DMS 273 treated with DMSO at 0.1 percent for 48 hours (cell line): Measurements from ENCODE around the gene IFNA21.
"Not testable (repeated sequence)": the region's sequence is repeated elsewhere in the genome, so short reads cannot be mapped to it uniquely, and the experiment has no call there.

Experiments used
- DNase-seq: peaks from one replicate; lab custom pipeline; 2025; lab: John Stamatoyannopoulos, UW

IFNA21 gene

GRCh38 chr9:21166560-21166959, at the start of gene IFNA21:
IFNA21 (minus strand) TSS chr9:21166660; CDS start chr9:21166612, 48 bp downstream.
- not testable (repeated sequence) for DNase-seq

DNA sequence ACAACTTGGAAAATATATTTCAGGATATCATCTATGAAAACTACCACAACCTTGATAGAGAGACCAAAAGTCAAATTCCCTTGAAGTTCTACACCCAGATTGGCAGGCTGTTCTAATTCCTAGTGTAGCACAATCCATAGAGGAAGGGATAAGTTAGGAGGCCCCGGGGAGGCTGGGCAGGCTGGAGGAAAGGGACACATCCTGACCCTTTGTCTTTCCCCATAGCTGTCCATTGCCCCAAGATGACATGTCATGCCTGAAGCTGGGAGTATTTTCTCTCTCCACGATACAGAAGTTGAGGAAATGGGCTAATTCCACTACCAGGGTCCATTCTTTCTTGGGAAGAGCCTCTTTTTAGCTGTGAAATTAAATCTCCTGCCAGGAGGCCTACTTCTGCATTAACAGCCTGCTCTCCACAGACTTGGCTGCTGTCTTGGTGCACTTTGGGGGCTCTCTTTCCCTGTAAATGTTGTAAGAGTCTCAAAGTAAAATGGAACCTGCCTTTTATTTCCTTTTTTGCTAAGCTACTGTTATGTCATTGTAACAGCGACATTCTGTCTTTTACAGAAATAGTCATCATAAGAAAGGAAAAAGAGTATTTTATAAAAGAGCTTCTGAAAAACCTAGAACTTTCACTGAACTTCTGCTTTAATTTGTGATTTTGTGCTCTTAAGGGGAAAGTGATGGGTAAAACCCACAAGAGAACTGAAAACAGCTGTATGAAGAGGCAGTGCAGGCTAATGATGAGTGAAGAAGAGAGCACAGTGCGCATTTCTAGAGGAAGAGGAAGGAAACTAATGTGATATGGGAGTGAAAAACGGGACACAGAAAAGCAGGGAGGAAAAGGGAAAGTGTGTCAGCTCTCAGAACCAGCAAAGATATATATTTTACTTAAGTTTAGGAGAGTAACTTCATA, 47.2 kb upstream of the IFNA21 start:
- not testable (repeated sequence) for DNase-seq

DNA sequence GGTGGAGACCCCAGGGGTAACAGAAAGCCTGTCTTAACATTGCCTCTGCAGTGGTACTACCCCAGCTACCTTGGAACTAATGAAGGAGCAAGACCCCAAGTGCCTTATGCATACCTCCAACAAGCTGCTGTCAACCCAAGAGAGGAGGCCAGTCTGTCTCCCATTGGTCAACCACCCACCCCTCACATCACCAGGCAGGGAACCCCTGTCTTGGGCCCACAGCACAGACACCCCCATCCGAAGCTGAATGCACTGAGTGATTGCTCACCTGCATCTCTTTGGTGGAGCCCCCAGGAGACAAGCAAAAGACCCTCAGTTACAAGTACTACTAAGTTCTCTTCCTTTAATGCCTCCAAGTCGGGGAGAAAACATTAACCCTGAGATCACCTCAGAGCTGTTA, 45.7 kb upstream of the IFNA21 start:
- not testable (repeated sequence) for DNase-seq

GRCh38 chr9:21210782-21211181, 44.3 kb upstream of the IFNA21 start:
- not testable (repeated sequence) for DNase-seq

DNA sequence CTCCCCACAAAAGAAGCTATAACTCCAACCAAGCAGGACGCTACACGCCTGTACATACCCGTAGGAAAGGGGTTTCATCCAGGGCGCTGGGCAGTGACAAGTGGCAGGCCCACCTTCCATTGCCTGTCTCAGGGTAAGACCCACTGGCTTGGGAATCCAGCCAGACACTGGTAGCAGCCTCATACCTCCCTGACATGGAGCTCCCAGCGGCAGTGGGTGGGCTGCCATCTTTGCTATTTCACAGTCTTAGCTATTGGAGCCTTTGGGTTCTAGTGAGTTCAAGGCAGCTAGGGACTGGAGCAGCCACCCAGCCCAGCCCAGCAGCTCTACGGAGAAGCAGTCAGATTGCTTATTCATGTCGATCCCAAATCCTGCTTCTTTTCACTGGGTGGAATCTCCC, 43.9 kb upstream of the IFNA21 start:
- DNase-seq: no peak

GRCh38 chr9:21207043-21207442, 40.6 kb upstream of the IFNA21 start, which contains the start of gene IFNA10:
IFNA10 (minus strand) TSS chr9:21207143; CDS start chr9:21207097, 46 bp downstream.
- DNase-seq: not testable (repeated sequence)

DNA sequence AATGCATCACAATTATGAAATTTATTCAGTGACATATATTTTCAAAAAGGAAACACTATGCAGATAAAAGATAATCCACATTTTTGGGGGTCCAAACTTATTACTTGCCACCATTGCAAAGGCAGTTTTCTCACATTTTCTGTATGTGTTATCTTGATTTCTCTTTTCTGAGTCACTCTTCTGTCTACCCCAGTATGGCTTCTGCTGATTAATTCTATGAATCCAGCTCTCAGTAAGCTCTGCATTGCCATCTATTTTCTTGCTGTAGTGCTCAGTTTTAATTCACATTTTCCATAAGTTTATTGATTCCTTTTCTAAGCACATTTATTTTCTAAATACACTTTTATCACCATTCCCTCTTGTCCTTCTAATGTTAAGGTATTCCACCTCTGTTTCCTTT, 38.7 kb upstream of the IFNA21 start:
- DNase-seq: no peak

GRCh38 chr9:21202105-21202504, 35.6 kb upstream of the IFNA21 start, which contains the start of gene IFNA7:
IFNA7 (minus strand) TSS chr9:21202205; CDS start chr9:21202165, 40 bp downstream.
- not testable (repeated sequence) for DNase-seq

- peak; percentile 4 for DNase-seq
Measured at GRCh38 chr9:21194867-21195776, 28.7 kb upstream of the IFNA21 start.

DNA sequence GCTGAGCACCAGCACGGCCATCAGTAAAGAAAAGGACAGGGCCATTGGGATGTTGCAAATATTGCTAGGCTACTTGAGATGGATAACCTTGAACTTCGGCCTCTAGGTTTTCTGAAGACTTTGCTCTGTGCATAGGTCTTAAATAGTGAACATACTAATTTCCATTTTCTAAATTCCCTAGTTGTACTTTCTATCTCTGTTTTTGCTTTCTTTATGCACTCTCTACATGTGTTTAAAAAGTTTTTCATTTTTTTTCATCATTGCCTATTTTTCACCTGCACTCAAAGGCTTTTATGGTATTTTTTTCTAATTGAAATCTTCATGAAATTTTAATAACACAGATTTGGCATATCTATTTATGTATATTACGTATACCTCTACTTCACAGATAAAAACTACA, 21.0 kb upstream of the IFNA21 start, which contains the start of gene IFNA4:
Gene IFNA4 (minus strand): TSS at position 101 of the 400 bp plus-strand sequence. CDS start 56 bp downstream, at position 45.
- not testable (repeated sequence) for DNase-seq

DNA sequence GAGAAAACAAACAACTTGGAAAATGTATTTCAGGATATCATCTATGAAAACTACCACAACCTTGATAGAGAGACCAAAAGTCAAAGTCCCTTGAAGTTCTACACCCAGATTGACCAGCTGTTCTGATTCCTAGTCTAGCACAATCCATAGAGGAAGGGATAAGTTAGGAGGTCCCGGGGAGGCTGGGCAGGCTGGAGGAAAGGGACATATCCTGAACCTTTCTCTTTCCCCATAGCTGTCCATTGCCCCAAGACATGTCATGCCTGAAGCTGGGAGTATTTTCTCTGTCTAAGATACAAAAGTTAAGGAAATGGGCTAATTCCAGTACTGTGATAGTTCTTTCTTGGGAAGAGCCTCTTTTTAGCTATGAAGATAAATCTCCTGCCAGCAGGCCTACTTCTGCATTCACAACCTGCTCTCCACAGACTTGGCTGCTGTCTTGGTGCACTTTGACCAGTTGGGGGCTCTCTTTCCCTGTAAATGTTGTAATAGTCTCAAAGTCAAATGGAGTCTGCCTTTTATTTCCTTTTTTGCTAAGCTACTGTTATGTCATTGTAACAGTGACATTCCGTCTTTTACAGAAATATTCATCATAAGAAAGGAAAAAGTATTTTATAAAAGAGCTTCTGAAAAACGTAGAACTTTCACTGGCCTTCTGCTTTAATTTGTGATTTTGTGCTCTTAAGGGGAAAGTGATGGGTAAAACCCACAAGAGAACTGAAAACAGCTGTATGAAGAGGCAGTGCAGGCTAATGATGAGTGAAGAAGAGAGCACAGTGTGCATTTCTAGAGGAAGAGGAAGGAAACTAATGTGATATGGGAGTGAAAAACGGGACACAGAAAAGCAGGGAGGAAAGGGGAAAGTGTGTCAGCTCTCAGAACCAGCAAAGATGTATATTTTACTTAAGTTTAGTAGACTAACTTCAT, 16.6 kb upstream of the IFNA21 start:
- DNase-seq: not testable (repeated sequence)

DNA sequence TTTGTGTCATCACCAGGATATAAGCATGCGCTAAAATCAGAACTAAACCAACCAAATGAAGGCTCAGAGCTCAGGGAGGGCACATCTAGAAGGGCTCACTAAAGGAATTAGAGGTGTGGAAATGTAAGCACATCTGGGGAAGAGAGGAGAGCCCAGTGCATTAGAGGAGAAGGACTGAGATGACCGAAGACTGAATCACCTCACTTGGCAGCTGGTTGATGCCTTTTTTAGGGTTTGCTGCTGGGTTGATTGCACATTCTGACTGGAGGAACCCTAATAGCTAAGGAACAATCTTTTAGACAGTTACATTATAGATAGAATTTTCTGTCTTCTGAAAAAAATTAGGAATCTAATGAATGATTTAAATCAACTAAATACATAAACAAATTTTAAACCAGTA, 8.2 kb upstream of the IFNA21 start:
- DNase-seq: no peak

DNA sequence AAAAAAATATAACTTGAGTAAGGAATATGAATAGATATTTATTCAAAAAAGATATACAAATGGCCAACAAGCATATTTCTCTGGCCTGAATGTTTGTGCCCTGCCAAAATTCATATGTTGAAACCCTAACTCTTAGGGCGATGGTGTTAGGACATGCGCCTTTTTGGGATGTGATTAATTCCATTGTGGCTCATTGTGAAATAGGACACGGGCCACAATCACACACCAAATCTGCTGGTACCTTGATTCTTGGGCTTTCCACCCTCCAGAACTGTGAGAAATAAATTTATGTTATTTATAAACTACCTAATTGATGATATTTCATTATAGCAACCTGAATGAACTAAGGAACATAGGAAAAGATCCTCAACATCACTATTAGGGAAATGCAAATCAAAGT, 5.7 kb upstream of the IFNA21 start:
- DNase-seq: no peak

- no peak for DNase-seq
Measured at GRCh38 chr9:21171351-21171750, 4.9 kb upstream of the IFNA21 start.

- DNase-seq: no peak
Measured at GRCh38 chr9:21165516-21165915, 944 bp downstream of the IFNA21 start.

- no peak for DNase-seq
Measured at GRCh38 chr9:21160178-21160577, 6.3 kb downstream of the IFNA21 start.

DNA sequence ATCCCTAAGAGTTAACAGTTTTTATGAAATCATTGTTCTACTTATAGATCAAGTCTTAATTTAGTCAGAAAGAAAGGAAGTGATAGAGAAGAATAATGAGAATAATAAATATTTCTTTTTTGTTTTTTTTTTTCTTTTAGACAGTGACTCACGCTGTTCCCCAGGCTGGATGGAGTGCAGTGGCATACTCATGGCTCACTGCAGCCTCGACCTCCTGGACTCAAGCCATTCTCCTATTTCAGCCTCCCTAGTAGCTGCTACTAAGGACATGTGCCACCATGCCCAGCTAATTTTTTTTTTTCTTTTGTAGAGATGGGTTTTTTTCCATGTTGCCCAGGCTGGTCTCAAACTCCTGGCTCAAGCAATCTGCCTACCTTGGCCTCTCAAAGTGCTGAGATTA, 11.0 kb downstream of the IFNA21 start:
- DNase-seq: no peak

DNA sequence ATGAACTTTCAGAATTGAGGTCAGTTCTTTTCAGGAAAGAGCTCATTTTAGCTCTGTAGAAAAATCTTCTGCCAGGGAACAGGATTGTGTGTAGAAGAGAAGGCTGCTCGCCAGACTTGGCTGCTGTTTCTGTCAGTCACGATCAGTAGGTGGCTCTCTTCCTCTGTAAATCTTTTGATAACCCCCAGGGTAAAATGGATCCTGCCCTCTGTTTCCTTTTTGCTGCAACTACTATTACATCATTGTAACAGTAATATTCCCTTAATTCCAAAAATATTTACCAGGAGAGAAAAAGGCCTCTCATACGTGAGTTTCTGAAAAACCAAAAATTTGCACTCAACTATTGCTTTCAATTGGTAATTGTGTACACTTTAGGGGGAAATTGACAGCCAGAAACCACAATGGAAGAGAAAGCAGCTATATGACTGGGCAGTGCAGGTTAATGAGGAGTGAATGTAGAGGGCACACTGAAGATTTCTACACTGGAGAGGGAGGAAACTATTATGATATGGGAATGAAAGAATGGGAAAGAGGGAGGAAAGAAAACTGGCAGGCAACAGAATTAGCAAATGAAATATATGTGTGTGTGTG, 12.3 kb downstream of the IFNA21 start:
- peak; percentile 9 for DNase-seq

- DNase-seq: no peak
Measured at GRCh38 chr9:21153336-21154017, 13.0 kb downstream of the IFNA21 start.

DNA sequence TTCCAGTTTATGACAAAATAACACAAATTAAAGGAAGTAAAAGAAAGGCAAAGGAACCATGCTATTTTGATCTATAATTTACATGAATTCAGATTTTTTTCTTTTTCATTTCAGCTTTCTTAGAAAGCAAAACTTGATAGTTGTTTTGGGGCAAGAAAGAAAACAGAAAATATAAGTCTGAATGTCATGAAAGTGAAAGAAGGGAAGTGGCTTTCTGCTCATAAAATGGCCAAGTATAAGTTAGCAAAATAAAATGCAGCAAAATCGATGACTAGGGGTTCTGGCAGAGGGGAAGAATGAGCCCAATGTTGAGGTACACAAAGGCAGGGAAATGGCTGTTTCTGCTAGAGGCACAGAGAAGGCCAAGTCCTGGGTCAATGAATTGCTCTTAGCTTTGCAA, 21.9 kb downstream of the IFNA21 start:
- no peak for DNase-seq
